RWPE2 (cell line): Measurements from ENCODE around the gene CUBN.

ENCODE experiments used
- ATAC-seq: fragments of 200-7000 bp; cut with Tn5 transposase; 3 replicates; pipeline ENCODE4 v1.9.1; 2021; ENCODE audit warnings: low read depth
- DNase-seq: peaks from one replicate; pipeline ENCODE4 v3.0.0-alpha.2; 2020; ENCODE audit warnings: low spot score
- H3K27ac ChIP-seq: fragments of 450-650 bp; 2 replicates; pipeline ENCODE4 v1.5.1; 2017; ENCODE audit warnings: mild to moderate bottlenecking; ENCODE audit not compliant: poor library complexity, severe bottlenecking
- H3K27me3 ChIP-seq: fragments of 250-450 bp; sonication (Bioruptor Pico); 2 replicates; pipeline ENCODE4 v1.5.1; 2021; ENCODE audit warnings: mild to moderate bottlenecking, moderate library complexity; ENCODE audit not compliant: insufficient read depth, poor library complexity, severe bottlenecking
- H3K36me3 ChIP-seq: fragments of 250-450 bp; sonication (Bioruptor Pico); 2 replicates; pipeline ENCODE4 v1.5.1; 2020; ENCODE audit warnings: low read depth, mild to moderate bottlenecking, moderate library complexity
- H3K4me1 ChIP-seq: fragments of 250-450 bp; sonication (Bioruptor Pico); 2 replicates; pipeline ENCODE4 v1.5.1; 2021; ENCODE audit warnings: mild to moderate bottlenecking, moderate library complexity; ENCODE audit not compliant: insufficient read depth, poor library complexity, severe bottlenecking
- H3K4me3 ChIP-seq: fragments of 250-450 bp; sonication (Bioruptor Pico); 2 replicates; pipeline ENCODE4 v1.5.1; 2021; ENCODE audit warnings: mild to moderate bottlenecking, moderate library complexity; ENCODE audit not compliant: severe bottlenecking
- H3K9me3 ChIP-seq: fragments of 250-450 bp; sonication (Bioruptor Pico); 2 replicates; pipeline ENCODE4 v1.5.1; 2021; ENCODE audit warnings: mild to moderate bottlenecking, moderate library complexity; ENCODE audit not compliant: severe bottlenecking
- TF ChIP-seq, protein P1 (sequence below): fragments of 450-650 bp; IDR thresholded peaks from one replicate; pipeline ENCODE4 v1.5.1; 2017; ENCODE audit warnings: mild to moderate bottlenecking, moderate library complexity; ENCODE audit not compliant: poor library complexity, severe bottlenecking

Gene CUBN

GRCh38 chr10:16999665-17000451 is 129.8 kb downstream of the CUBN start:
- DNase-seq (no peak), ATAC-seq (no peak)
- no peak overlapping the region for H3K27ac ChIP-seq
- no peaks in the 10 kb centered on the region for H3K36me3 ChIP-seq
- H3K4me1 ChIP-seq = peaks cover 26% of the 10 kb centered on the region
- H3K4me3 ChIP-seq = no peak overlapping the region
- TF ChIP-seq, protein P1, sequence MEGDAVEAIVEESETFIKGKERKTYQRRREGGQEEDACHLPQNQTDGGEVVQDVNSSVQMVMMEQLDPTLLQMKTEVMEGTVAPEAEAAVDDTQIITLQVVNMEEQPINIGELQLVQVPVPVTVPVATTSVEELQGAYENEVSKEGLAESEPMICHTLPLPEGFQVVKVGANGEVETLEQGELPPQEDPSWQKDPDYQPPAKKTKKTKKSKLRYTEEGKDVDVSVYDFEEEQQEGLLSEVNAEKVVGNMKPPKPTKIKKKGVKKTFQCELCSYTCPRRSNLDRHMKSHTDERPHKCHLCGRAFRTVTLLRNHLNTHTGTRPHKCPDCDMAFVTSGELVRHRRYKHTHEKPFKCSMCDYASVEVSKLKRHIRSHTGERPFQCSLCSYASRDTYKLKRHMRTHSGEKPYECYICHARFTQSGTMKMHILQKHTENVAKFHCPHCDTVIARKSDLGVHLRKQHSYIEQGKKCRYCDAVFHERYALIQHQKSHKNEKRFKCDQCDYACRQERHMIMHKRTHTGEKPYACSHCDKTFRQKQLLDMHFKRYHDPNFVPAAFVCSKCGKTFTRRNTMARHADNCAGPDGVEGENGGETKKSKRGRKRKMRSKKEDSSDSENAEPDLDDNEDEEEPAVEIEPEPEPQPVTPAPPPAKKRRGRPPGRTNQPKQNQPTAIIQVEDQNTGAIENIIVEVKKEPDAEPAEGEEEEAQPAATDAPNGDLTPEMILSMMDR = no peak
- no peaks in the 10 kb centered on the region for H3K27me3 ChIP-seq
- H3K9me3 ChIP-seq = no peaks in the 10 kb centered on the region

DNA sequence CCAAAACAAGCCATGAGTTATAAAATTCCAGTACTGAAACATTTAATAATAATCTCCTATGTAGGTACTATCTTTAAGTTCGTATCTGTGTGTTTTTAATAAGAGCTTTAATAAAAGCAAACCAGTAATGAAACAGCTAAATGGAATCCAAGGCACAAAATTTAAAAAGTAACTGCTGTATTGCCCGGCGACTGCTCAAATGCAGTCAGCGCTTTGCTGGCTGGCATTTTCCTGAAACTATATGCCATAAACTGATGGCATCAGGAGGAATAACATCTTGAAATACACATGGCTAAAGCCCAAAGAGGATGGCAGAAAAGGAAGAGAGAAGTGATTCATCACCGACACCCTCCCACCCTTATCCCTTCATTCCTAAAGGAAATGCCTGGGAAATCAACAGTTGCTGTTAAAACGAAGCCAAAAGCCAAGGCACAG is 133.1 kb downstream of the CUBN start:
- TF ChIP-seq, protein P1 = no peak
- H3K27me3 ChIP-seq = no peaks in the 10 kb centered on the region
- no peak overlapping the region for H3K4me3 ChIP-seq
- peaks cover 10% of the 10 kb centered on the region for H3K4me1 ChIP-seq
- H3K9me3 ChIP-seq = no peaks in the 10 kb centered on the region
- no peak for ATAC-seq
- peak overlapping the region; percentile 3 for H3K27ac ChIP-seq
- no peak for DNase-seq
- no peaks in the 10 kb centered on the region for H3K36me3 ChIP-seq

DNA sequence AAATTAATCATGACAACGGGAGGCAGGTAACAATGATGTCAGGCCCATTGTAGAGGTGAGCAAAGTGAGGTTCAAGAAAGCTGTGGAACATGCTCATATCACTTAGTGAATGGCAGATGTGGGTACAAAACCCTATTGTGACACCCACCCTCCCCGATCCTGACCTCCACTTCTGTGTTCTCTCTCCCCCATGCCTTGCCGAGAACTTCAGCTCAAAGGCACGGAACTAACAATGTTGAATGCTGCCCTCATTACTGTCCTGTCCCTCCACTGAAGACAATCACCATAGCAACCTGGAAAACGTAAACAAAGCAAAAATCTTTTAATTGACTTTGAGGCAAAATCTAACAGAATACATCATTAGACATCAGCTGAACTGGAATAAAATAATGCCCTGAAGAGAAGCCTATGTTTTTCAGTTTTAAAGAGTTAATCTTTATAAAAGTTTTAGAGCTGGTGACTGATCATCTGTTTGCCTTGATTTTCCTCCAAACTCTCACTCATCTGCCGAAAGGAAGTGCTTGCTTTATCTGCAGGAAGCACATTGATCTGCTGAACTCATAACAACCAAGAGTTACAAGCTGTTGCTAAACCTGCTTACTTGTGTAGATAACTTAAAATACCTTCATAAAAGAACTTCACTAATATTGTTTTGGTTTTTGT is 133.6 kb downstream of the CUBN start:
- no peaks in the 10 kb centered on the region for H3K36me3 ChIP-seq
- H3K9me3 ChIP-seq = no peaks in the 10 kb centered on the region
- DNase-seq (no peak), ATAC-seq (no peak)
- TF ChIP-seq, protein P1 = no peak
- H3K4me3 ChIP-seq = no peak overlapping the region
- peaks cover 7% of the 10 kb centered on the region for H3K4me1 ChIP-seq
- H3K27me3 ChIP-seq = no peaks in the 10 kb centered on the region
- H3K27ac ChIP-seq = peak overlapping the region; percentile 3

DNA sequence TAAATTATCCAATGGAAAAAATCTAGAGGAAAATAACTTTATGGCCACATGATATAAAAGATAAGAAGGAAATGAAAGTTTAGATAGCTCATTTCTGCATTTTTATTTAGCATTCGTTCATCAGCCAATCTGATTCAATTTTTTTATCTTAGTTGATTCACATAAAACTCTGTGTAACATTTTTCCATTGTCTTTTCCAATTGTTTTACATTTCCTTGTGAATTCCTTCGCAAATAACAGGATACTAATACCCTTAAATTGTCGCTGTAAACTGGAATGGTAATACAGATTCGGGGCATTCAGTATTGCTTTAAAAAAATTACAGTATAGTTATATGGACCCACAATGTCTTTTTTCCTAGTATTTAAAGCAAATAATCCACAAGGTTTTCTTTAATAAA is 136.4 kb downstream of the CUBN start:
- no peaks in the 10 kb centered on the region for H3K36me3 ChIP-seq
- H3K27me3 ChIP-seq = no peaks in the 10 kb centered on the region
- H3K27ac ChIP-seq = no peak overlapping the region
- H3K4me3 ChIP-seq = no peak overlapping the region
- peaks cover 7% of the 10 kb centered on the region for H3K4me1 ChIP-seq
- TF ChIP-seq, protein P1 = no peak
- DNase-seq (no peak), ATAC-seq (no peak)
- H3K9me3 ChIP-seq = no peaks in the 10 kb centered on the region
